Renal pelvis (tissue), 4 donors: ENCODE results near the gene ZNF532. TPM values are rescaled to one million over a fixed set of nuclear protein-coding genes. Genes with fewer than 3 reads are reported as not detected.
"Not testable (repeated sequence)": the region's sequence is repeated elsewhere in the genome, so short reads cannot be mapped to it uniquely, and the experiment has no call there.

Source experiments
- DNase-seq: peaks from one replicate; pipeline ENCODE4 v3.0.0-alpha.2; 2013
- polyA plus RNA-seq, 3 donors: library from polyadenylated mRNA; unstranded; fragments of 120-200 nt; gene quantifications; one replicate each; pipeline ENCODE4 v1.2.1, GENCODE V29; 2013; ENCODE audit not compliant: insufficient read length in 3 of 3

The ZNF532 gene
- polyA plus RNA-seq, 3 donors: 93.7 to 110 (median 97.5) TPM

- DNase-seq: no peak
Observed at GRCh38 chr18:58896734-58897508, 32.2 kb downstream of the ZNF532 start.

DNA sequence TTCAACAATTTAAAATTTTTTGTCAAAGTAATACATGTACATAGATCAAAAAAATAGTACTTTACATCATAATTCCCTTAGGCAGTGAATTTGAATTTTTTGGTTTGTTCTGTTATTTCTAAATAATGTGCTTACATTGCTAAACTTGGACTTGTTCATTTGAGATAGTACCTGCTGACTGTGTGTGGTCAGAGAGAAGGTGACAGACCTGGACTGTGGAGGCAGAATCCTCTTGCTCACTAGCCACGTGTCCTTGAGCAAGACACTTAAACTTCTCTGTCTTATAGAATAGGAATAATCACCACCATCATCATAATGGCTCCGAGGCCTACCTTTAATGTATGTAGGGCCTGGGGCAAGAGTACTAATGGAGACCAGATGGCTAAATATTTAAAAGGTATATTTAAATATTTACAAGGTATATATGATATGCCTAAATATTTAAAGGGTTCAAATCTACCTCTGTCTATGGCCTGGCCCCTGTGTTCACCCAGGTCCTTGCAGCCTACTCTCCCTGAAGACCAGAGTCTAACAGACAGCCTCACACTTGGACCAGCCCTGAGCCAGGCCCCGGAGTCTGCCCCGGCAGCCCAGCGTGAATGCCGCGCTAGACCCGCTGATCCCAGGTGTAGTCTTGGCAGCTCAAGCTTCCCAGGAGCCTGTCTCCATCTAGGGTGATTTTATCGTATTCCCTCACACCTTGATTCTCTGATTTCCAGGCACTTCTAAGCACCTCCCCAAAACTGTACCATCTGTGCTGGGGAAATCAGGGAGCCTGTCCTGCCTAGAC is 33.5 kb downstream of the ZNF532 start:
- DNase-seq: no peak

DNA sequence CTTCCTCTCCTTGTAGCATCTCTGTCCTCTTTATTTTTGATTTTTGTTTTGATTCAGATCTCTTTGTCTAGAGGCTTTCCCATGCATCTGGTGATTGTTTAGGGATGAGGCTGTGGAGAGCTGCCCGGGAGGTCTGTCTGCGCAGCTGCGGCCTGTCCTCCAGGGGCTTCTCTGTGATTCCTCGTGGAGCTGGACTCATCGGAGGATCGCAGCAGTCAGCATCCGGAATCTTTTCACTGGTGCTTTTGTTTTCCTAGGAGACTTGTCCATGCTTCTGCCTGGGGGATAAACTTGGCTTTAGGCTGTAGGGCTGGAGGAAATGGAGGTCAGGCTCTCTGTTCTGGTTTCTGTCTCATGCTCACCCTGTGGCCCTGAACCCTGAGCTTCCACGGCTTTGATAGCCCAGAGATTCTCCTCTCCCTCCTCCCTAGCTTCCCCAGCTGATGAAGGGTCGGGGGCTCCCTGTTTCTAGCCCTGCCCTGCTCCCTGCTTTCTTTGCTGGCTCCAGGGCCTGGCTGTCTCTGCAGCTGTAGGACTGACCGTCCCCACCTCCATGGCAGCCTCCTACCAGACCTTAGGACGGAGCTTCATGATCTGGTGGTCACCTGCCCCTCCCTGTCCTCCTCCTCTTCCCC is 35.5 kb downstream of the ZNF532 start:
- no peak for DNase-seq

DNA sequence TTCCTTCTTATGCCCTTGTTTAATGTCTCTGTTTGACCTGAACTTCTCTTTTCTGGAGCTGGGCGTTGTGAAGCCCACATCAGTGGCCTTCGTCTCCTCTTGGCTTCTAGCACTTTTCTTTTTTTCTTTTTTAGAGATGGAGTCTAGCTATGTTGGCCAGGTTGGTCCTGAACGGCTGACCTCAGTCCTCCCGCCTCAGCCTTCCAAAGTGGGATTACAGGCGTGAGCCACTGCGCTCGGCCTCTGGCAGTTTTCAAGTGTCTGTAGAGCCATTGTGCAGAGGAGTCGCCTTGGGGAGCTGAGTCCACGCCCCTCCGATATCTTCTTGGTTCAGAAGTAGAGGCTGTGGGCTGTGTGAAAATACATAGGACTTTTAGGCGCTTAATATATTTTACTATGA is 36.5 kb downstream of the ZNF532 start:
- no peak for DNase-seq

GRCh38 chr18:58901783-58902182 is 37.1 kb downstream of the ZNF532 start:
- DNase-seq: no peak

DNA sequence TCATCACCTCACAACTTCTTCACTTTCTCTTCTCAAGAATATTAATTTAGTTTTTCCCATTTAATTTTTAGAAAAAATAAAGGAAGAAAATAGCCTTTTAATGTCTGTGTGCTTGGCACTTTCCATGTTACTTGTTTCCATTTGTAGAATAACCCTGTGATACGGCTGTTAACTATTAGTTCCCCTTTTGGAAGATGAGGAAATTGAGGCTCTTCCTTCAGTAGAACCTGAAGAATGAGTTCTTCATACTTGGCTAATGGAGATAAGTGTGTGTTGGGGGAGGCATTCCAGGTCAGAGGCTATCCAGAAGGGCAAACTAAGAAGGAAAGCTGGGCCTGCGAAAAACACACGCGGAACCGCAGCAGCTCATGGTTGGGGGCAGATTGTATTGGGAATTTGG is 38.3 kb downstream of the ZNF532 start:
- DNase-seq: no peak

- no peak for DNase-seq
Observed at GRCh38 chr18:58903533-58903932, 38.9 kb downstream of the ZNF532 start.

GRCh38 chr18:58905777-58906428 is 41.2 kb downstream of the ZNF532 start:
- no peak for DNase-seq

DNA sequence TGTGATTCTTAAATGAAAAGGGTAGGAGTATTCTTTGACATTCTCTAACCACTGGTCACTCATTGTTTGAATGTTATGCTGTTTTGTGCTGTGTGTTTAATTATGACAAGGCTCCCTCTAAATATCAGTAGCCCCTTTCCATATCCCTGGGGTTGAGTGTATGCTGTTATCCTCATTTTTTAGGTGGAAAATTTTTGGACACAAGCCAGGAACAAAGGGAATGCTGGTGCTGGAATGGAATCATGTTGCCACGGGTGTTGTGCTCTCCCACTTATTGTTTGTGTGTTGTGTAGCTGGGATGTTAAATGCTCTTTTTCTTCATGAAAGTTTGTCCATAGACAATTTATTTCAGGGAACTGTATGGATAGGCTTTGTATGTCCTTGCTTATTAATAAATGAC is 43.3 kb downstream of the ZNF532 start:
- no peak for DNase-seq

DNA sequence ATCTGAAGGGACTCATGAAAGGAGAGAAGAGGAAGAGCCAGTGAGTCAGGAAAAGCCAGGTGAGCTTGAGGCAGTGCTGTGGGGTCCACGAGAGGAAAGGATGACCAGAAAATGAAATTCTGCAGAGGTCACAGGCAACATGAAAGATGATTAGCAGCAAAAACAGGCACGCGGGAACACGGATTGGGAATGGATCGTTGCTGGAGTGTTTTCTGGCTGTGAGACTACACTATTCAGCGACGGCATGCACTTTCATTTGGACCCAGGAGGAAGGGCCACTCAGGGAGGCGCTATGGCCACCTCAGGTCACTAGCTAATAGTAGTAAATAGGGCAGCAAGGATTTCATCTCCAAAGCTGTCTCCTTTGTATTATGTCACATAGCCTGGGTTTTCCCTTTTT is 44.8 kb downstream of the ZNF532 start:
- no peak for DNase-seq

DNA sequence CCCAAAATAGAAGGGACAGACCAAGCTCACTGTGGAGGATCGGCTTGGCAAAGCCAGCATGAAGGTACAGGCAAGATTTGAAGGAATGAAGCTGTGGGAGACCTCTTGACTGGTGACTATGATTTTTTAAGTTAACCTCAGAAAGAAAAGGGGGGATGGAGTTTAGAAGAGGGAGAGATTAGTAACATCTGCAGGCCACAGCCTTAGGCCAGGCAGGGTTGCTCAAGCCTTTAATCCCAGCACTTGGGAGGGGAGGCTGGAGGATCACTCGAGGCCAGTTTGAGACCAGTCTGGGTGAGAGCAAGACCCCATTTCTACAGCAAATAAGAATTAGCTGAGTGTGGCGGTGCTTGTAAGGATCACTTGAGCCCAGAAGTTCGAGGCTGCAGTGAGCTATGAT is 46.6 kb downstream of the ZNF532 start:
- no peak for DNase-seq

DNA sequence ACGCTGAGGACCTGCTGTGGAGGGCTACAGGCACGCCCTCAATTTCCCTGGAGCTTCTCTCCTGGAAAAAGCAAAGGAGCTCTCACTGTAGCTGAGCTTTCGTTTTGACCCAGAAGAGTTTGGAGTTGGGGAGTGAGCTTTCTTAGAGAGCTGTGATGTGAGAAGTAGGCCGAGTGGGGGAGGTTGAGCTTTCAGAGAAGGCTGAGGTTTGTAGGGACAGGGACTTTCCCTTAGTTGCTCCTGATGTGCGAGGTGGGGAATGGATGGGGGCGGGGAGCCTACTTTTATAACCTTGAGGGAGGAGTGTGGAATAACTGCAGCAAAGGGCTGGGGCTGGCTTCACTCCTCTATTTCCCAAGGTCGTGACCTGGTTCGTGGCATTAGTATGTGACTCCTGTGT is 47.1 kb downstream of the ZNF532 start:
- DNase-seq: peak; percentile 60

GRCh38 chr18:58915006-58915799 is 50.5 kb downstream of the ZNF532 start:
- DNase-seq: peak; percentile 56

GRCh38 chr18:58915995-58916394 is 51.3 kb downstream of the ZNF532 start:
- DNase-seq: no peak

- DNase-seq: not testable (repeated sequence)
Observed at GRCh38 chr18:58919934-58920333, 55.3 kb downstream of the ZNF532 start.

DNA sequence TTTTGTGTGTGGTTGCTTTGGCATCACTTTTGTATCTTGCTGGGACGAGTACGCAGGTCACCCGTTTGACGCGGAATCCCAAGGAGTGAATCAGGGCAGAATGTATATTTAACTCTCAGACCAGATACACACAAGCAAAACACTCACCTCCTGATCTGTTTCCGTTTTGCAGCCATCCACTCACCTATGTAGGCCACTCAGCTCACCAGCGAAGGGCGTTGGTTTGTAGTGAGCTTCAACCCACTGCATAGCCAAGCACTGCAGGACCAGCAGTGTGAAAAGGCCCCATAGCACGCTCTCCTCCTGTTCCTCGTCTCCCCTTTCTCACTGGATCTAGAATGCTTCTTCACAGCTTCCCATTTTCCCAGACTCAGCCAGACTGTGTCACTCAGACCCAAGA is 58.3 kb downstream of the ZNF532 start:
- no peak for DNase-seq

- DNase-seq: no peak
Observed at GRCh38 chr18:58924473-58924872, 59.8 kb downstream of the ZNF532 start.

DNA sequence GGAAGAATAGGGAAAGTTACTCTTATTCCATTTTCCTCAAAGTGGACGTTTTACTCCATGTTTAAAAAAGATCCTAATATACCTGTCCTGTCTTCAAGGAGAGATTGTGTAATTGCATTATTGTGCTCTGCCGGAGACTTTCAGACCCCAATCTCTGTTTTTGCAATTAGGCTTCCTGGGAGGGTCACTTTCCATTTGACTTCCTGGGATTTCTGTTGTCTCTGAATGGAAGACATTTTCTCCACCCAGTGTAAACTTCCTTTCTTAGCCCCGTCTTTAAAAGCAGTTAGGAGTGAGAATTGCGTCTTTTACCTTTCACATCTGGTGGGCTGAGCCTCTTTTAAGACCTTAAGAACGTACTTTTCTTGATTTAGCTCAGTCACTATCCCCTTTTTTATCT is 63.0 kb downstream of the ZNF532 start:
- DNase-seq: no peak

DNA sequence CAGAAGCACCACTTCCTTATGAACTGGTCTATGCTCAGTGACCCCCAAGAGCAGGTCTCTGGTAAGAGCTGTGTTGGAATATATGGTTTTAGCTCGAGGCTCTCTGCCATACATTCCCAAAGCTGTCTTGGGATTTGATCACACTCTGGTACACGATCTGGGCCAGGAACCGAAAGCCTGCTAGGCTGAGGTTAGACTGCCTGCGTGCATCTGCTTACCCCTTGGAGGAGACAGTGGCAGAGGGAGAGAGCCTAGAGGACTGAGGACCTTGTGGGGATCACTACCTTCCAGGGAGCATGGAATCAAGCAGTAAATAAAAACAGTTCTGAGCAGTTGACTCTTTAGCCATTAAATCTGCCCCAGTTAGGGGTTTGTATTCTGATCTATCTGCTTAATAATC is 63.7 kb downstream of the ZNF532 start:
- no peak for DNase-seq

GRCh38 chr18:58929206-58929605 is 64.5 kb downstream of the ZNF532 start:
- no peak for DNase-seq

GRCh38 chr18:58934356-58934755 is 69.7 kb downstream of the ZNF532 start:
- no peak for DNase-seq
